Transverse colon (tissue), 4 donors: ENCODE data around the gene UBE2Q2. TPM values are rescaled to one million over a fixed set of nuclear protein-coding genes. Genes with fewer than 3 reads are reported as not detected.

Experiments used
- DNase-seq: peaks from one replicate; pipeline ENCODE4 v3.0.0-alpha.2; 2019
- H3K27ac ChIP-seq, 4 donors: fragments of 200-600 bp; sonication (generic); 2 replicates each; pipeline ENCODE4 v1.5.1; 2016 to 2018; ENCODE audit warnings: inconsistent platforms in 4 of 4
- H3K27me3 ChIP-seq: fragments of 200-600 bp; sonication (generic); 2 replicates; pipeline ENCODE4 v1.5.1; 2017; ENCODE audit warnings: inconsistent platforms
- H3K36me3 ChIP-seq, 4 donors: fragments of 200-600 bp; sonication (generic); 2 replicates each; pipeline ENCODE4 v1.5.1; 2017 to 2019; ENCODE audit warnings: inconsistent platforms in 4 of 4
- H3K4me1 ChIP-seq, 4 donors: fragments of 200-600 bp; sonication (generic); 2 replicates each; pipeline ENCODE4 v1.5.1; 2017 to 2020; ENCODE audit warnings: inconsistent platforms in 4 of 4
- H3K4me3 ChIP-seq, 4 donors: fragments of 200-600 bp; sonication (generic); 1 replicate in 1 of 4; 2 replicates in 3 of 4; pipeline versions ENCODE4 v1.5.1 to v1.6.1; 2017 to 2019; ENCODE audit warnings: inconsistent platforms in 4 of 4
- H3K9me3 ChIP-seq, 2 donors: fragments of 200-600 bp; sonication (generic); 2 replicates each; pipeline ENCODE4 v1.5.1; 2017 to 2019; ENCODE audit warnings: inconsistent platforms in 2 of 2
- CTCF ChIP-seq, 5 experiments: fragments of 200-600 bp in 3 of 5; fragments of 450-650 bp in 2 of 5; sonication (generic) in 3 of 5; IDR thresholded peaks; 1 replicate in 2 of 5; 2 replicates in 3 of 5; pipeline ENCODE4 v1.5.1; 2016 to 2017; ENCODE audit warnings: antibody characterized with exemption in 5 of 5, inconsistent platforms in 3 of 5, mild to moderate bottlenecking in 2 of 5, moderate library complexity in 1 of 5
- EP300 ChIP-seq: sonication (generic); formaldehyde crosslinking; IDR thresholded peaks from one replicate; pipeline ENCODE4 v1.6.1; 2017; ENCODE audit warnings: antibody characterized with exemption, low read depth
- POLR2A ChIP-seq: fragments of 450-650 bp; IDR thresholded peaks from one replicate; pipeline ENCODE4 v1.6.1; 2016; ENCODE audit warnings: antibody characterized with exemption, mild to moderate bottlenecking, moderate library complexity
- POLR2AphosphoS5 ChIP-seq, 3 donors: sonication (generic); formaldehyde crosslinking; IDR thresholded peaks; one replicate each; pipeline ENCODE4 v1.6.1; 2016; ENCODE audit warnings: antibody characterized with exemption in 3 of 3
- WGBS, 2 donors: methylation state at CpG; one replicate each; pipeline ENCODE4 v1.1.5; 2018; ENCODE audit warnings: low coverage in 1 of 2; 5-methylcytosine and 5-hydroxymethylcytosine counted together
- in situ Hi-C, 4 donors: fragments of 200-750 bp; cut with MboI; loops; one replicate each; pipeline versions ENCODE4 v1.15.0 to v1.15.1; 2017; ENCODE audit warnings: low sequenced_read_pairs in 3 of 4, low pct_ligation_motif_present in 1 of 4, low pct_unique_long_range_greater_than_20kb in 1 of 4
- intact Hi-C: fragments of 100-400 bp; cut with DNase I; formaldehyde crosslinking; loops from one replicate; pipeline ENCODE4 v1.15.1; 2023; ENCODE audit warnings: low total_unique reads
- total RNA-seq, 4 donors: library from RNA; depleted of rRNA; stranded (reverse); fragments of >200 nt; gene quantifications; one replicate each; pipeline ENCODE4 v1.1.0, GENCODE V29; 2016

Gene UBE2Q2
- total RNA-seq, 4 donors from 2014 or later = 21.2 to 53.7 (median 26.9) TPM

- peak overlapping the region; percentile 47 to 67 (median 52) for H3K27ac ChIP-seq
- DNase-seq = peak; percentile 65
- no peak for TF ChIP-seq POLR2A
- TF ChIP-seq CTCF (IDR thresholded peaks at IDR 0.05) = peak; percentile 24 to 66 (median 48)
- TF ChIP-seq POLR2AphosphoS5 (IDR thresholded peaks at IDR 0.05) = peak in 1 of 3 donors; percentile 30
- intact Hi-C loops (no loop called here), in situ Hi-C loops (loop anchor here in 1 of 4 donors (10.0 kb wide), 1 partner anchor 107 kb away; no protein-coding TSS in a partner anchor)
- no peaks in the 10 kb centered on the region for H3K9me3 ChIP-seq
- H3K27me3 ChIP-seq = no peaks in the 10 kb centered on the region
- H3K4me1 ChIP-seq = peaks cover 0 to 22% (median 9%) of the 10 kb centered on the region in 4 donors
- H3K4me3 ChIP-seq = no peak overlapping the region
- H3K36me3 ChIP-seq = peaks cover 0 to 11% (median 0%) of the 10 kb centered on the region in 4 donors
- 43% methylated on average over 9 of the region's 9 CpGs for WGBS, 2 donors
These were observed 78.8 kb downstream of the UBE2Q2 start for GRCh38 chr15:75921732-75922703.

GRCh38 chr15:75923756-75924155 is 80.5 kb downstream of the UBE2Q2 start:
- Histone ChIP-seq H3K9me3 (no peaks in the 10 kb centered on the region), H3K36me3 (no peaks in the 10 kb centered on the region), H3K4me1 (peaks cover 0 to 22% (median 9%) of the 10 kb centered on the region in 4 donors), H3K27me3 (no peaks in the 10 kb centered on the region), H3K4me3 (no peak overlapping the region), H3K27ac (no peak overlapping the region)
- 95 to 97% methylated on average over 4 of the region's 4 CpGs for WGBS, 2 donors
- TF ChIP-seq CTCF (IDR thresholded peaks at IDR 0.05) (no peak), POLR2AphosphoS5 (IDR thresholded peaks at IDR 0.05) (no peak), POLR2A (no peak), EP300 (no peak)
- in situ Hi-C loops (loop anchor here in 1 of 4 donors (10.0 kb wide), 1 partner anchor 109 kb away; no protein-coding TSS in a partner anchor), intact Hi-C loops (no loop called here)
- DNase-seq = no peak

GRCh38 chr15:75924576-75924975 is 81.3 kb downstream of the UBE2Q2 start:
- intact Hi-C loops (no loop called here), in situ Hi-C loops (loop anchor here in 1 of 4 donors (10.0 kb wide), 1 partner anchor 110 kb away; no protein-coding TSS in a partner anchor)
- TF ChIP-seq POLR2A (no peak), EP300 (no peak), CTCF (IDR thresholded peaks at IDR 0.05) (no peak), POLR2AphosphoS5 (IDR thresholded peaks at IDR 0.05) (no peak)

GRCh38 chr15:75925440-75925839 is 82.2 kb downstream of the UBE2Q2 start:
- 61 to 66% methylated on average over 2 of the region's 2 CpGs for WGBS, 2 donors

More at GRCh38 chr15:75924576-75924975, 81.3 kb downstream of the UBE2Q2 start:
- Histone ChIP-seq H3K27ac (no peak overlapping the region), H3K36me3 (no peaks in the 10 kb centered on the region), H3K9me3 (no peaks in the 10 kb centered on the region), H3K4me1 (peaks cover 0 to 22% (median 9%) of the 10 kb centered on the region in 4 donors), H3K27me3 (no peaks in the 10 kb centered on the region), H3K4me3 (no peak overlapping the region)
- 100% methylated on average over 1 of the region's 1 CpG; no CpG with 5 or more reads in 1 of the 2 donors for WGBS, 2 donors
- DNase-seq = no peak

More at GRCh38 chr15:75925440-75925839, 82.2 kb downstream of the UBE2Q2 start:
- intact Hi-C loops (no loop called here), in situ Hi-C loops (loop anchor here in 1 of 4 donors (10.0 kb wide), 1 partner anchor 111 kb away; no protein-coding TSS in a partner anchor)
- Histone ChIP-seq H3K4me1 (peaks cover 0 to 22% (median 9%) of the 10 kb centered on the region in 4 donors), H3K36me3 (peaks cover 0 to 4% (median 0%) of the 10 kb centered on the region in 4 donors), H3K9me3 (no peaks in the 10 kb centered on the region), H3K27me3 (no peaks in the 10 kb centered on the region), H3K27ac (no peak overlapping the region), H3K4me3 (no peak overlapping the region)
- TF ChIP-seq CTCF (IDR thresholded peaks at IDR 0.05) (no peak), POLR2AphosphoS5 (IDR thresholded peaks at IDR 0.05) (no peak), POLR2A (no peak), EP300 (no peak)
- no peak for DNase-seq
